Uterus (tissue), 4 donors: Measurements from ENCODE around the gene PRDM11. TPM values are rescaled to one million over a fixed set of nuclear protein-coding genes. Genes with fewer than 3 reads are reported as not detected.

Experiments
- DNase-seq, 2 donors: peaks; one replicate each; pipeline ENCODE4 v3.0.0-alpha.2; 2019 to 2020
- H3K27ac ChIP-seq, 2 donors: fragments of 200-600 bp; sonication (generic); 1 replicate in 1 of 2; 2 replicates in 1 of 2; pipeline ENCODE4 v1.5.1; 2016 to 2018
- H3K27me3 ChIP-seq, 2 donors: fragments of 200-600 bp; sonication (generic); one replicate each; pipeline ENCODE4 v1.5.1; 2018 to 2019; ENCODE audit warnings: control low read depth in 1 of 2
- H3K36me3 ChIP-seq, 2 donors: fragments of 200-600 bp; sonication (generic); one replicate each; pipeline ENCODE4 v1.5.1; 2019; ENCODE audit warnings: control low read depth in 1 of 2
- H3K4me1 ChIP-seq, 2 donors: fragments of 200-600 bp; sonication (generic); one replicate each; pipeline ENCODE4 v1.5.1; 2018 to 2019; ENCODE audit warnings: control low read depth in 1 of 2
- H3K4me3 ChIP-seq, 2 donors: fragments of 200-600 bp; sonication (generic); 1 replicate in 1 of 2; 2 replicates in 1 of 2; pipeline ENCODE4 v1.5.1; 2018 to 2019; ENCODE audit warnings: mild to moderate bottlenecking in 1 of 2
- H3K9me3 ChIP-seq, 2 donors: fragments of 200-600 bp; sonication (generic); one replicate each; pipeline ENCODE4 v1.5.1; 2019; ENCODE audit warnings: control low read depth in 1 of 2
- POLR2A ChIP-seq, 2 donors: fragments of 450-650 bp; IDR thresholded peaks; one replicate each; pipeline ENCODE4 v1.6.1; 2016; ENCODE audit warnings: antibody characterized with exemption in 2 of 2, mild to moderate bottlenecking in 1 of 2, moderate library complexity in 1 of 2
- intact Hi-C: fragments of 100-400 bp; cut with DNase I; formaldehyde crosslinking; loops from one replicate; pipeline ENCODE4 v1.15.1; 2023; ENCODE audit warnings: low total_unique reads
- total RNA-seq, 4 donors: library from RNA; depleted of rRNA in 3 of 4; stranded (reverse); fragments of >200 nt in 3 of 4; gene quantifications; one replicate each; pipeline versions ENCODE4 v1.1.0 to v1.2.4, GENCODE V29; 2014 to 2023
- TF ChIP-seq, protein P1 (sequence below), 4 experiments: fragments of 200-600 bp in 2 of 4; fragments of 450-650 bp in 2 of 4; sonication (generic) in 2 of 4; IDR thresholded peaks; one replicate each; pipeline ENCODE4 v1.5.1; 2016 to 2019; ENCODE audit warnings: antibody characterized with exemption in 4 of 4, mild to moderate bottlenecking in 2 of 4, moderate library complexity in 1 of 4
- donor health status: DM: yes; HTN: yes; CAD: no.

Gene PRDM11
- total RNA-seq, 4 donors from 2014 or later: 7.4 to 318 (median 58.5) TPM

DNA sequence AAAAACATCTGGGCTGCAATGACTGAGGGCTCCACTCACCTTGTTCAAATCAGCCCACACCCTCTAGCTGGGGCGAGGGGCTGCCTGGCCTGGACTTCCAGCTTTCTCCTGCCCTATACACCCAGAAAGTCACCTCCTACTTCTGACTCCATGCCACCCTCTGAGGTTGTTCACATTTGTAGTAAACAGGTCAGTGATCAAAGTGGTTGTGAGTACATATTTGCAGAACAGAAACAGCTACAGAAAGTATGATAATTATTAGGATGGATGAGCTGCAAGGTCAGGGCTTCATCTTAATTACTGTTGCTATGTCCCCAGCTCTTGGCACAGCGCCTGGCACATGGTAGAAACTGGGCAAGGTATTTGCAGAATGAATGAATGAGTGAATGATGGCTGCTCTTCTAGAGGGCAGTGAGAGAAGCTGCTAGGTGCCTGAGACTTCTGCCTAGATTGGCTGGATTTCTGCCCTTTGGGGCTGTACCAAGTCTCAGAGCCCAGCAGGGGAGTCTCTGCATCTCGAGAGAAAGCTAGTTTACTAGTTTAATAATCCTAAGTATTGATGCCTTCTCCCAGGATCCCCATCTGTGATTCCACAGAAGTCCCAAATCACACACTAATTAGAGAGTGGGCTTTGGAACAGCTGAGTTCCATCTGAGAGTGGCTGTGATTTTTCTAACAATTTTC, 103.7 kb downstream of the PRDM11 start:
- Histone ChIP-seq H3K27me3 (no peaks in the 10 kb centered on the region), H3K36me3 (no peaks in the 10 kb centered on the region), H3K4me1 (no peaks in the 10 kb centered on the region), H3K9me3 (no peaks in the 10 kb centered on the region), H3K4me3 (no peak overlapping the region), H3K27ac (no peak overlapping the region)
- no peak for TF ChIP-seq POLR2A (IDR thresholded peaks at IDR 0.05)
- TF ChIP-seq, protein P1, sequence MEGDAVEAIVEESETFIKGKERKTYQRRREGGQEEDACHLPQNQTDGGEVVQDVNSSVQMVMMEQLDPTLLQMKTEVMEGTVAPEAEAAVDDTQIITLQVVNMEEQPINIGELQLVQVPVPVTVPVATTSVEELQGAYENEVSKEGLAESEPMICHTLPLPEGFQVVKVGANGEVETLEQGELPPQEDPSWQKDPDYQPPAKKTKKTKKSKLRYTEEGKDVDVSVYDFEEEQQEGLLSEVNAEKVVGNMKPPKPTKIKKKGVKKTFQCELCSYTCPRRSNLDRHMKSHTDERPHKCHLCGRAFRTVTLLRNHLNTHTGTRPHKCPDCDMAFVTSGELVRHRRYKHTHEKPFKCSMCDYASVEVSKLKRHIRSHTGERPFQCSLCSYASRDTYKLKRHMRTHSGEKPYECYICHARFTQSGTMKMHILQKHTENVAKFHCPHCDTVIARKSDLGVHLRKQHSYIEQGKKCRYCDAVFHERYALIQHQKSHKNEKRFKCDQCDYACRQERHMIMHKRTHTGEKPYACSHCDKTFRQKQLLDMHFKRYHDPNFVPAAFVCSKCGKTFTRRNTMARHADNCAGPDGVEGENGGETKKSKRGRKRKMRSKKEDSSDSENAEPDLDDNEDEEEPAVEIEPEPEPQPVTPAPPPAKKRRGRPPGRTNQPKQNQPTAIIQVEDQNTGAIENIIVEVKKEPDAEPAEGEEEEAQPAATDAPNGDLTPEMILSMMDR (IDR thresholded peaks at IDR 0.05): no peak
- no peak for DNase-seq
- intact Hi-C loops: no loop called here

DNA sequence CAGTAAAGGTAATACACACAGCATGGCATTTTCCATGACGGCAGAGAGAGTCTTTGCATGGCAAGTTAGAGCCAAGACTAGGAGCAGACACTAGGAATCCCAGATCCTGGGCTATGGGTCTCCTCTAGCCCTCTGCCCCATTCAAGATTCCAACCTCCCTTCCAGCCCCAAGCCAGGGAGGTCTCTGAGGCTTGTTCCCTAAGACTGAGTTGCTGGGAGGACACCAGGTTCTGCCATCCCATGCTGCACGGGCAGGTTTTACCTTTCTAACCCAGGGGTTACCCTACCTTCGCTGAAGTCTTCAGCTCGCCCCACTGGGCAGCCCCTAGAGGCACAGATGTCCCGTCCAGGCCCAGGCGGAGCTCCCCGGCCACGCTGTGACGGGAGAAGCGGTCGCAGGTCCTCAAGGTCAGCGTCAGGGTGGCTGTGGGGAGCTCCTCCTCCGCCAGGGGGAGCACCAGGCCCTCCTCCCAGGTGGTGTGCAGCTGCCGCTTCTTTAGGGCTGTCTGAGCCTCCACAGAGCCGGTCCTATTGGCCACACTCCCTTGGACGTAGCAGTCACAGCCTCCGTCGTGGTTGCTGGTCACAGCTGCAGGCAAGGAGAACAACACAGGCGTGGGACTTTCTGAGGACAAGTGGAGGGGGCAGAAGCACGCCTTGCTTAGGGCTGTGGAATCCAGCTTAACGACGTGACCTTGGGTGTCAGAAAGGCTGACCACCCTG, 105.9 kb downstream of the PRDM11 start:
- no peaks in the 10 kb centered on the region for H3K36me3 ChIP-seq
- no peaks in the 10 kb centered on the region for H3K4me1 ChIP-seq
- DNase-seq: no peak
- no peak overlapping the region for H3K27ac ChIP-seq
- no peaks in the 10 kb centered on the region for H3K9me3 ChIP-seq
- H3K4me3 ChIP-seq: no peak overlapping the region
- no peaks in the 10 kb centered on the region for H3K27me3 ChIP-seq
- intact Hi-C loops: no loop called here
- TF ChIP-seq, protein P1 (IDR thresholded peaks at IDR 0.05): peak in 1 of 4 experiments; percentile 9
- TF ChIP-seq POLR2A (IDR thresholded peaks at IDR 0.05): no peak

DNA sequence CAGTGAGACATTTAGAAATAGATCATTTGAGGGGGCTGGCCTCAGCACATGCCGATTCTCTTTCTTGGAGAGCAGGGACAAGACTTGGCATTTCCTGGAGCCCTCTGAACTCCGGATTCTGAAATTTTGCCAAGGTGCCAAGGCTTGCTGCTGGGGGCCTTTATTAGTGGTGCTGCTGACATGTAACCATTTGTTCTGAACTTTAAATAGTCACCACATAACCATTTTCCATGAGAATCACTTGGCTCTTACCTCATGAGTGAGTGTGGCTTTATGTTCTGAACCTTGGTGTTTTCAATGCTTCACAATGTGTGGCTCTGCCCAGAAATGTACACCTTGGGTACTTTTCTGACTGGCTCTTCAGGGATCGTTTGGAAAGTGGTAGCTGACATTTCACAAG, 106.4 kb downstream of the PRDM11 start:
- H3K27me3 ChIP-seq: no peaks in the 10 kb centered on the region
- no peaks in the 10 kb centered on the region for H3K9me3 ChIP-seq

DNA sequence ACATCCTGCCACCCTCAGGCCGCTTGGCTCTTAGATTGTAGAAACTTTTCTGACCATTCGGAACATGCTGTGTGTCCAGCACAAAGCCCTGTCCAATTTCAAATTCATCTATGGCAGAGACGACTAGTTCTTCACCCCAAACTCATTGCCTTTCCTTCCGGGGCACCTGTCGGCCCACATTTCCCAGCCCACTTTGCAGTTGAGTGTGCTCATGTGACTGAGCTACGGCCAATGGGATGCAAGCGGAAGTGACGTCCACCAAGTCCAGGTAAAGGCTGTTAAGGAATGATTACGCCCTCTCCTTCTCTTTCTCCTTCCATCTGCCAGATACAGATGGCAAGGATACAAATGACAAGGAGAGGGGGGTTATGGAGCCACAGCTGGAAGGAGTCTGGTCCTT, 107.2 kb downstream of the PRDM11 start:
- H3K36me3 ChIP-seq: no peaks in the 10 kb centered on the region
- intact Hi-C loops: no loop called here
- no peak overlapping the region for H3K27ac ChIP-seq
- H3K4me1 ChIP-seq: no peaks in the 10 kb centered on the region
- no peaks in the 10 kb centered on the region for H3K9me3 ChIP-seq
- TF ChIP-seq, protein P1 (IDR thresholded peaks at IDR 0.05): no peak
- no peak for TF ChIP-seq POLR2A (IDR thresholded peaks at IDR 0.05)
- DNase-seq: no peak
- no peaks in the 10 kb centered on the region for H3K27me3 ChIP-seq
- no peak overlapping the region for H3K4me3 ChIP-seq

More for the DNA sequence above, 106.4 kb downstream of the PRDM11 start:
- intact Hi-C loops: no loop called here
- Histone ChIP-seq H3K4me1 (no peaks in the 10 kb centered on the region), H3K4me3 (no peak overlapping the region), H3K27ac (no peak overlapping the region), H3K36me3 (no peaks in the 10 kb centered on the region)
- DNase-seq: no peak
- TF ChIP-seq POLR2A (IDR thresholded peaks at IDR 0.05): no peak
- TF ChIP-seq, protein P1 (IDR thresholded peaks at IDR 0.05): no peak

DNA sequence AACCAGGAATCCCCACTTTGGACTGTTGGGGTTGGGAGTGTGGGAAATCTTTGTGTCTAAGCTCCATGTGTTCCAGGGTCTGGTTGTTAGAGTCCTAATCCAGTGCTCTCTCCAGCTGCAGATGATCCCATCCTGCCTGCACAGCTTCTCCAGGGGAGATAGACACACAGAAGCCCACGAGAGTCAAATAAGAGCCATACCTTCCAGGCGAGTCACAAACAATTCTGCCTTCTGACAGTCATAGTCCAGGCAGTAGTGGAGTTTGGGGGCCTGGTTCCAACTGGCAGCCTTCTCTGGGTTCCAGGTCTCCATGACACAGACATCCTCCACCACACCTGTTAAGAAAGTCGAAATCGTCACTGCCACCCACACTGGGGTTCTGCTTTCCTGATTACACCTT, 107.6 kb downstream of the PRDM11 start:
- Histone ChIP-seq H3K9me3 (no peaks in the 10 kb centered on the region), H3K36me3 (no peaks in the 10 kb centered on the region), H3K27me3 (no peaks in the 10 kb centered on the region), H3K4me3 (no peak overlapping the region), H3K27ac (no peak overlapping the region), H3K4me1 (no peaks in the 10 kb centered on the region)
- no peak for DNase-seq
- intact Hi-C loops: no loop called here
- TF ChIP-seq, protein P1 (IDR thresholded peaks at IDR 0.05): no peak
- TF ChIP-seq POLR2A (IDR thresholded peaks at IDR 0.05): no peak
